Astrocyte of the spinal cord (primary cell): Measurements from ENCODE around the gene EPB41.

ENCODE experiments used
- DNase-seq: peaks from one replicate; pipeline ENCODE4 v3.0.0; 2011; ENCODE audit warnings: low read depth, low spot score
- H3K4me3 ChIP-seq: 2 replicates; pipeline ENCODE4 v1.5.1; 2011; ENCODE audit warnings: low read depth, mild to moderate bottlenecking, low read length, moderate library complexity
- CTCF ChIP-seq: IDR thresholded peaks from 2 replicates; pipeline ENCODE4 v1.5.1; 2012; ENCODE audit warnings: low read depth, mild to moderate bottlenecking, low read length, inconsistent platforms
- in situ Hi-C: cut with HindIII; loops from 2 replicates; pipeline ENCODE4 v1.10.0; 2017; ENCODE audit warnings: low sequenced_read_pairs

The EPB41 gene

GRCh38 chr1:29159773-29160172 lies 245.4 kb downstream of the EPB41 start:
- no peak for DNase-seq
- TF ChIP-seq CTCF, result no peak
- H3K4me3 ChIP-seq, result no peak overlapping the region
- in situ Hi-C loops, result no loop called here

GRCh38 chr1:29162025-29162424 lies 247.7 kb downstream of the EPB41 start:
- TF ChIP-seq CTCF, result no peak
- in situ Hi-C loops, result no loop called here
- DNase-seq, result no peak
- H3K4me3 ChIP-seq, result no peak overlapping the region

- in situ Hi-C loops, result no loop called here
- DNase-seq, result peak; percentile 25
- no peak overlapping the region for H3K4me3 ChIP-seq
- TF ChIP-seq CTCF, result no peak
Observed at GRCh38 chr1:29162476-29163138, 248.2 kb downstream of the EPB41 start.

- H3K4me3 ChIP-seq, result no peak overlapping the region
- in situ Hi-C loops, result no loop called here
- TF ChIP-seq CTCF, result no peak
- DNase-seq, result no peak
Observed at GRCh38 chr1:29164588-29164987, 250.2 kb downstream of the EPB41 start.

- H3K4me3 ChIP-seq, result no peak overlapping the region
- no peak for TF ChIP-seq CTCF
- in situ Hi-C loops, result no loop called here
- DNase-seq, result no peak
Observed at GRCh38 chr1:29166291-29166878, 252.0 kb downstream of the EPB41 start.

- no peak for DNase-seq
- TF ChIP-seq CTCF, result no peak
- in situ Hi-C loops, result no loop called here
- no peak overlapping the region for H3K4me3 ChIP-seq
Observed at GRCh38 chr1:29167904-29168303, 253.5 kb downstream of the EPB41 start.
